Endothelial cell of umbilical vein (primary cell): ENCODE measurements around the gene ARHGEF26. TPM values are rescaled to one million over a fixed set of nuclear protein-coding genes. Genes with fewer than 3 reads are reported as not detected.

Experiments used
- BruUV-seq: library from RNA; stranded (reverse); fragments of 400-500 nt; replicated peaks from 2 replicates; lab custom pipeline; 2021; lab: Mats Ljungman, UMichigan
- CTCF ChIA-PET: fragments of 300-600, 350-600 bp; sonication (Branson Sonifier 250); formaldehyde crosslinking; loops from one replicate; lab custom pipeline; 2021; ENCODE audit warnings: antibody characterized with exemption, inconsistent platforms; lab: Charles Lee
- POLR2A ChIA-PET: fragments of 300-600, 350-600 bp; sonication (Branson Sonifier 250); formaldehyde crosslinking; loops from one replicate; lab custom pipeline; 2021; ENCODE audit warnings: antibody characterized with exemption, inconsistent platforms; lab: Charles Lee
- DNase-seq: peaks from one replicate; pipeline ENCODE4 v3.0.0-alpha.2; 2011; ENCODE audit warnings: low read depth, low spot score
- FAIRE-seq: peaks from 2 replicates; lab custom pipeline; 2011; peaks lifted over from hg19 to GRCh38; lab: Jason Lieb, UNC
- H2AFZ ChIP-seq: 2 replicates; pipeline ENCODE4 v1.6.0; 2012; ENCODE audit warnings: low read depth, low read length, control low read depth, inconsistent platforms
- H3K27ac ChIP-seq: 2 replicates; pipeline ENCODE4 v1.5.1; 2011; ENCODE audit warnings: low read depth, mild to moderate bottlenecking, control low read depth, low read length, moderate library complexity; ENCODE audit not compliant: insufficient read depth
- H3K27me3 ChIP-seq, 2 experiments: 2 replicates each; pipeline versions ENCODE4 v1.6.0 to v1.6.1; 2011; ENCODE audit warnings: low read length in 2 of 2, mixed read lengths in 1 of 2; ENCODE audit not compliant: control insufficient read depth in 2 of 2, insufficient read depth in 2 of 2
- H3K36me3 ChIP-seq, 2 experiments: 2 replicates in 1 of 2; 3 replicates in 1 of 2; pipeline ENCODE4 v1.5.1; 2011; ENCODE audit warnings: low read length in 2 of 2, mild to moderate bottlenecking in 1 of 2, moderate library complexity in 1 of 2; ENCODE audit not compliant: control insufficient read depth in 2 of 2, insufficient read depth in 2 of 2; ENCODE audit errors: extremely low read depth in 1 of 2
- H3K4me1 ChIP-seq: 3 replicates; pipeline ENCODE4 v1.5.1; 2011; ENCODE audit warnings: mild to moderate bottlenecking, low read length; ENCODE audit not compliant: control insufficient read depth, insufficient read depth; ENCODE audit errors: extremely low read depth
- H3K4me2 ChIP-seq: 2 replicates; pipeline ENCODE4 v1.6.1; 2011; ENCODE audit warnings: low read length, control low read depth, mixed read lengths; ENCODE audit not compliant: insufficient read depth
- H3K4me3 ChIP-seq, 3 experiments: fragments of 200-600 bp in 1 of 3; sonication (generic), shearing (Covaris generic) in 1 of 3; replicated peaks in 1 of 3; 2 replicates each; pipeline ENCODE4 v1.5.1; 2011 to 2016; ENCODE audit warnings: control low read depth in 3 of 3, low read length in 3 of 3, mild to moderate bottlenecking in 2 of 3, inconsistent platforms in 1 of 3, low read depth in 1 of 3, moderate library complexity in 1 of 3; ENCODE audit not compliant: insufficient read depth in 1 of 3
- H3K79me2 ChIP-seq: 2 replicates; pipeline ENCODE4 v1.6.0; 2012; ENCODE audit warnings: low read length, inconsistent platforms; ENCODE audit not compliant: control insufficient read depth, insufficient read depth
- H3K9ac ChIP-seq: replicated peaks from 2 replicates; pipeline ENCODE3; 2011; ENCODE audit warnings: low read length, control low read depth; ENCODE audit not compliant: insufficient read depth; ENCODE audit errors: extremely low read depth
- H3K9me1 ChIP-seq: replicated peaks from 3 replicates; pipeline ENCODE4 v1.6.0; 2011; ENCODE audit warnings: mild to moderate bottlenecking, low read length; ENCODE audit not compliant: control insufficient read depth, insufficient read depth; ENCODE audit errors: extremely low read depth
- H3K9me3 ChIP-seq: replicated peaks from 2 replicates; pipeline ENCODE4 v1.5.1; 2012; ENCODE audit warnings: low read length, inconsistent platforms; ENCODE audit not compliant: control insufficient read depth, insufficient read depth
- H4K20me1 ChIP-seq: replicated peaks from 2 replicates; pipeline ENCODE3; 2011; ENCODE audit warnings: mild to moderate bottlenecking, low read length; ENCODE audit not compliant: control insufficient read depth, insufficient read depth; ENCODE audit errors: extremely low read depth
- EZH2 ChIP-seq: IDR thresholded peaks from 2 replicates; pipeline ENCODE4 v1.6.1; 2012; ENCODE audit warnings: borderline replicate concordance, low read depth, mild to moderate bottlenecking, moderate library complexity, low read length, inconsistent platforms; ENCODE audit not compliant: severe bottlenecking
- FOS ChIP-seq: IDR thresholded peaks from 2 replicates; pipeline ENCODE4 v1.6.1; 2011; ENCODE audit warnings: mild to moderate bottlenecking, low read length, moderate library complexity, borderline replicate concordance; ENCODE audit not compliant: insufficient read depth
- GATA2 ChIP-seq: IDR thresholded peaks from 2 replicates; pipeline ENCODE4 v1.7.0; 2011; ENCODE audit warnings: low read depth, mild to moderate bottlenecking, moderate library complexity, mixed read lengths, low read length; ENCODE audit not compliant: insufficient read length, insufficient read depth
- JUN ChIP-seq: IDR thresholded peaks from 2 replicates; pipeline ENCODE4 v1.6.1; 2011; ENCODE audit warnings: borderline replicate concordance, low read depth; ENCODE audit not compliant: insufficient read length, insufficient read depth
- MYC ChIP-seq: IDR thresholded peaks from one replicate; pipeline ENCODE4 v1.6.1; 2011; ENCODE audit warnings: mild to moderate bottlenecking, low read depth, low read length
- POLR2A ChIP-seq: IDR thresholded peaks from 2 replicates; pipeline ENCODE4 v1.6.1; 2012; ENCODE audit warnings: low read depth, mild to moderate bottlenecking, control low read depth, low read length
- POLR2AphosphoS5 ChIP-seq: IDR thresholded peaks from 2 replicates; pipeline ENCODE4 v1.6.1; 2012; ENCODE audit warnings: low read depth, mild to moderate bottlenecking, control low read depth, low read length, moderate library complexity; ENCODE audit not compliant: insufficient read depth
- dilution Hi-C: fragments of 300-500 bp; cut with MboI; formaldehyde crosslinking; loops from one replicate; pipeline ENCODE4 v1.15.0; 2019; ENCODE audit warnings: low sequenced_read_pairs; ENCODE audit not compliant: extremely low pct_ligation_motif_present
- intact Hi-C: fragments of 100-400 bp; cut with micrococcal nuclease; formaldehyde crosslinking; loops from one replicate; pipeline ENCODE4 v1.10.0; 2022
- polyA plus RNA-seq, 4 experiments: library from polyadenylated mRNA; depleted of rRNA in 3 of 4; stranded (reverse) in 3 of 4; unstranded in 1 of 4; fragments of >200 nt; gene quantifications; 2 replicates each; pipeline versions ENCODE4 v1.2.1 to v1.2.3, GENCODE V29; 2011 to 2012; ENCODE audit warnings: missing spikeins in 1 of 4
- total RNA-seq: library from RNA; stranded (reverse); gene quantifications from 2 replicates; pipeline ENCODE4 v1.2.3, GENCODE V29; 2021
- TF ChIP-seq, protein P1 (sequence below): IDR thresholded peaks from 2 replicates; pipeline ENCODE4 v1.6.1; 2011; ENCODE audit not compliant: insufficient read depth, insufficient read length
- TF ChIP-seq, protein P2 (sequence below), 2 donors: IDR thresholded peaks; 1 replicate in 1 of 2; 2 replicates in 1 of 2; pipeline ENCODE4 v1.5.1; 2011; ENCODE audit warnings: low read length in 2 of 2, mild to moderate bottlenecking in 2 of 2, moderate library complexity in 2 of 2, control low read depth in 1 of 2, inconsistent platforms in 1 of 2, low read depth in 1 of 2; ENCODE audit not compliant: insufficient read depth in 1 of 2; ENCODE audit errors: extremely low read depth in 1 of 2

Gene ARHGEF26
- total and polyA plus RNA-seq, 2 donors (not counting 3 experiments of a cell fraction or from before 2014, with no cell fraction given): 0.57 to 2.9 TPM

DNA sequence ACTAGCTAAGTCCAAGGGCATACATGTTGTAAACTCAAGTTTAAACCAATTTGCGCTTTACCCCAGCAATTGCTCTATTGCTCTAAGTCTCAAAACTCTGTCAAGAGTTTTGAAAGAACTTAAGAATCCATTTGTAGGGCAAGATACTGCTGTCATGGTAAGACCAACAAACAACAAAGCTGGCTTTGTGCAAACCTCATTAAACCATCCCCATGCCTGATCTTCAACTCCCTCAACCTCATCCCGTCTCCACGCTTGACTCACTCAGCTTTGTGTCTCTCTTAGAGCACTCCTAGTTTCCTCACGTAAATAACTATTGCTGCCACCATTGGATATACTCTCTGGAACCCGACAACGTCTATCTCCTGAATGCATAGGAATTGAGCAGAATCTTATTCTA lies 20.6 kb upstream of the ARHGEF26 start:
- Histone ChIP-seq H3K79me2 (no peaks in the 10 kb centered on the region), H3K4me1 (no peaks in the 10 kb centered on the region), H3K4me2 (no peak overlapping the region), H2AFZ (no peak overlapping the region), H3K9me3 (no peaks in the 10 kb centered on the region), H3K36me3 (no peaks in the 10 kb centered on the region), H4K20me1 (no peaks in the 10 kb centered on the region), H3K9me1 (no peaks in the 10 kb centered on the region), H3K4me3 (no peak overlapping the region), H3K27me3 (peaks cover 0 to 3% of the 10 kb centered on the region in 2 experiments), H3K9ac (no peak overlapping the region), H3K27ac (no peak overlapping the region)
- no TSS peak for BruUV-seq
- no peak for DNase-seq
- ChIA-PET CTCF (interaction anchor here (1.1 kb wide), 1 partner anchor 162 kb away, joined by 3 read pairs; no protein-coding TSS in a partner anchor), POLR2A (no interaction called here)
- TF ChIP-seq GATA2: no peak
- no peak for TF ChIP-seq POLR2AphosphoS5
- TF ChIP-seq POLR2A: no peak
- TF ChIP-seq, protein P1, sequence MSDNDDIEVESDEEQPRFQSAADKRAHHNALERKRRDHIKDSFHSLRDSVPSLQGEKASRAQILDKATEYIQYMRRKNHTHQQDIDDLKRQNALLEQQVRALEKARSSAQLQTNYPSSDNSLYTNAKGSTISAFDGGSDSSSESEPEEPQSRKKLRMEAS: no peak
- TF ChIP-seq FOS: no peak
- TF ChIP-seq, protein P2, sequence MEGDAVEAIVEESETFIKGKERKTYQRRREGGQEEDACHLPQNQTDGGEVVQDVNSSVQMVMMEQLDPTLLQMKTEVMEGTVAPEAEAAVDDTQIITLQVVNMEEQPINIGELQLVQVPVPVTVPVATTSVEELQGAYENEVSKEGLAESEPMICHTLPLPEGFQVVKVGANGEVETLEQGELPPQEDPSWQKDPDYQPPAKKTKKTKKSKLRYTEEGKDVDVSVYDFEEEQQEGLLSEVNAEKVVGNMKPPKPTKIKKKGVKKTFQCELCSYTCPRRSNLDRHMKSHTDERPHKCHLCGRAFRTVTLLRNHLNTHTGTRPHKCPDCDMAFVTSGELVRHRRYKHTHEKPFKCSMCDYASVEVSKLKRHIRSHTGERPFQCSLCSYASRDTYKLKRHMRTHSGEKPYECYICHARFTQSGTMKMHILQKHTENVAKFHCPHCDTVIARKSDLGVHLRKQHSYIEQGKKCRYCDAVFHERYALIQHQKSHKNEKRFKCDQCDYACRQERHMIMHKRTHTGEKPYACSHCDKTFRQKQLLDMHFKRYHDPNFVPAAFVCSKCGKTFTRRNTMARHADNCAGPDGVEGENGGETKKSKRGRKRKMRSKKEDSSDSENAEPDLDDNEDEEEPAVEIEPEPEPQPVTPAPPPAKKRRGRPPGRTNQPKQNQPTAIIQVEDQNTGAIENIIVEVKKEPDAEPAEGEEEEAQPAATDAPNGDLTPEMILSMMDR (IDR thresholded peaks at IDR 0.05; ENCODE audit: extremely low read depth in 1 of 2, insufficient read depth in 1 of 2, low read depth in 1 of 2, low read length in 2 of 2): no peak
- TF ChIP-seq JUN: no peak
- TF ChIP-seq EZH2: no peak
- no peak for TF ChIP-seq MYC
- intact Hi-C loops: no loop called here
- no peak for FAIRE-seq
- dilution Hi-C loops: no loop called here
